Fibroblast of the aortic adventitia (primary cell): Measurements from ENCODE around the gene ABCA10. TPM values are rescaled to one million over a fixed set of nuclear protein-coding genes. Genes with fewer than 3 reads are reported as not detected.
"Not testable (repeated sequence)": the region's sequence is repeated elsewhere in the genome, so short reads cannot be mapped to it uniquely, and the experiment has no call there.

Experiments used
- DNase-seq: peaks from one replicate; pipeline ENCODE4 v3.0.0-alpha.2; 2010; ENCODE audit warnings: low read depth
- H3K4me3 ChIP-seq: 2 replicates; pipeline ENCODE4 v1.5.1; 2011; ENCODE audit warnings: low read depth, mild to moderate bottlenecking, control low read depth, low read length, moderate library complexity
- total RNA-seq: library from RNA; depleted of rRNA; stranded (reverse); fragments of >200 nt; gene quantifications from 2 replicates; pipeline ENCODE4 v1.2.3, GENCODE V29; 2012; ENCODE audit warnings: low replicate concordance
- TF ChIP-seq, protein P1 (sequence below): IDR thresholded peaks from 2 replicates; pipeline ENCODE4 v1.5.1; 2011; ENCODE audit warnings: mild to moderate bottlenecking, low read length, control low read depth, inconsistent platforms; ENCODE audit not compliant: insufficient read depth

The ABCA10 gene, protein sequence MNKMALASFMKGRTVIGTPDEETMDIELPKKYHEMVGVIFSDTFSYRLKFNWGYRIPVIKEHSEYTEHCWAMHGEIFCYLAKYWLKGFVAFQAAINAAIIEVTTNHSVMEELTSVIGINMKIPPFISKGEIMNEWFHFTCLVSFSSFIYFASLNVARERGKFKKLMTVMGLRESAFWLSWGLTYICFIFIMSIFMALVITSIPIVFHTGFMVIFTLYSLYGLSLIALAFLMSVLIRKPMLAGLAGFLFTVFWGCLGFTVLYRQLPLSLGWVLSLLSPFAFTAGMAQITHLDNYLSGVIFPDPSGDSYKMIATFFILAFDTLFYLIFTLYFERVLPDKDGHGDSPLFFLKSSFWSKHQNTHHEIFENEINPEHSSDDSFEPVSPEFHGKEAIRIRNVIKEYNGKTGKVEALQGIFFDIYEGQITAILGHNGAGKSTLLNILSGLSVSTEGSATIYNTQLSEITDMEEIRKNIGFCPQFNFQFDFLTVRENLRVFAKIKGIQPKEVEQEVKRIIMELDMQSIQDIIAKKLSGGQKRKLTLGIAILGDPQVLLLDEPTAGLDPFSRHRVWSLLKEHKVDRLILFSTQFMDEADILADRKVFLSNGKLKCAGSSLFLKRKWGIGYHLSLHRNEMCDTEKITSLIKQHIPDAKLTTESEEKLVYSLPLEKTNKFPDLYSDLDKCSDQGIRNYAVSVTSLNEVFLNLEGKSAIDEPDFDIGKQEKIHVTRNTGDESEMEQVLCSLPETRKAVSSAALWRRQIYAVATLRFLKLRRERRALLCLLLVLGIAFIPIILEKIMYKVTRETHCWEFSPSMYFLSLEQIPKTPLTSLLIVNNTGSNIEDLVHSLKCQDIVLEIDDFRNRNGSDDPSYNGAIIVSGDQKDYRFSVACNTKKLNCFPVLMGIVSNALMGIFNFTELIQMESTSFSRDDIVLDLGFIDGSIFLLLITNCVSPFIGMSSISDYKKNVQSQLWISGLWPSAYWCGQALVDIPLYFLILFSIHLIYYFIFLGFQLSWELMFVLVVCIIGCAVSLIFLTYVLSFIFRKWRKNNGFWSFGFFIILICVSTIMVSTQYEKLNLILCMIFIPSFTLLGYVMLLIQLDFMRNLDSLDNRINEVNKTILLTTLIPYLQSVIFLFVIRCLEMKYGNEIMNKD (N-terminal part only)
- 2.8 and 7.5 TPM in 2 replicates for total RNA-seq

DNA sequence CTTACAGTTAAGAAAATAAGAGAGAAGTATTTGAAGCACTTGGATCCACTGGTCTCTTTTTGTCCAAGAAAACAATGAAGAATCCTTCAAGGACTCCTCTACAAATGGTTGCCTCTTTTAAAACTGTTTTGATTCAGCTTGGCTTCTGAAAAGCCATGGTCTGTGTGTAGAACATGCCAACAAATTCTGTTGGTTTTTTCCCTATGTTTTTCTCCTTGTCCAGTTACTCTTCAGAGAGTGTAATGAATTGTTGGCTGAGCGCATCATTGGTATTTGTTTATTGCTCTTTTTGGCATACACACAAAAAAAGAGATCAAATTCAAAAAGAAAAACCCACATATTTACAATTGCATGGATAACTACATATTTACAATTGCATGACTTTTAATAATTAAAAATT is at the start of gene ABCA10:
ABCA10 (minus strand) TSS at position 249 of the 400 bp plus-strand sequence. CDS start 3,466 bp downstream, outside the sequence.
- no peak within 1 kb of the TSS for H3K4me3 ChIP-seq
- TF ChIP-seq, protein P1, sequence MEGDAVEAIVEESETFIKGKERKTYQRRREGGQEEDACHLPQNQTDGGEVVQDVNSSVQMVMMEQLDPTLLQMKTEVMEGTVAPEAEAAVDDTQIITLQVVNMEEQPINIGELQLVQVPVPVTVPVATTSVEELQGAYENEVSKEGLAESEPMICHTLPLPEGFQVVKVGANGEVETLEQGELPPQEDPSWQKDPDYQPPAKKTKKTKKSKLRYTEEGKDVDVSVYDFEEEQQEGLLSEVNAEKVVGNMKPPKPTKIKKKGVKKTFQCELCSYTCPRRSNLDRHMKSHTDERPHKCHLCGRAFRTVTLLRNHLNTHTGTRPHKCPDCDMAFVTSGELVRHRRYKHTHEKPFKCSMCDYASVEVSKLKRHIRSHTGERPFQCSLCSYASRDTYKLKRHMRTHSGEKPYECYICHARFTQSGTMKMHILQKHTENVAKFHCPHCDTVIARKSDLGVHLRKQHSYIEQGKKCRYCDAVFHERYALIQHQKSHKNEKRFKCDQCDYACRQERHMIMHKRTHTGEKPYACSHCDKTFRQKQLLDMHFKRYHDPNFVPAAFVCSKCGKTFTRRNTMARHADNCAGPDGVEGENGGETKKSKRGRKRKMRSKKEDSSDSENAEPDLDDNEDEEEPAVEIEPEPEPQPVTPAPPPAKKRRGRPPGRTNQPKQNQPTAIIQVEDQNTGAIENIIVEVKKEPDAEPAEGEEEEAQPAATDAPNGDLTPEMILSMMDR, result no peak
- peak; percentile 42 for DNase-seq

DNA sequence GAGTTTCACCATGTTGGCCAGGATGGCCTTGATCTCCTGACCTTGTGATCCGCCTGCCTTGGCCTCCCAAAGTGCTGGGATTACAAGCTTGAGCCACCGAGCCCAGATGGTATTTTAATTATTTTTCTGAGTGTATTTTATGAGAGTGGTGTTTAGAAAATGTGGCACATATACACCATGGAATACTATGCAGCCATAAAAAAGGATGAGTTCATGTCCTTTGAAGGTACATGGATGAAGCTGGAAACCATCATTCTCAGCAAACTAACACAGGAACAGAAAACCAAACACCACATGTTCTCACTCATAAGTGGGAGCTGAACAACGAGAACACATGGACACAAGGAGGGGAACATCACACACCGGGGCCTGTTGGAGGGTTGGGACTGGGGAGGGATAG is 47.7 kb upstream of the ABCA10 start:
- DNase-seq, H3K4me3 ChIP-seq: not testable (repeated sequence)

DNA sequence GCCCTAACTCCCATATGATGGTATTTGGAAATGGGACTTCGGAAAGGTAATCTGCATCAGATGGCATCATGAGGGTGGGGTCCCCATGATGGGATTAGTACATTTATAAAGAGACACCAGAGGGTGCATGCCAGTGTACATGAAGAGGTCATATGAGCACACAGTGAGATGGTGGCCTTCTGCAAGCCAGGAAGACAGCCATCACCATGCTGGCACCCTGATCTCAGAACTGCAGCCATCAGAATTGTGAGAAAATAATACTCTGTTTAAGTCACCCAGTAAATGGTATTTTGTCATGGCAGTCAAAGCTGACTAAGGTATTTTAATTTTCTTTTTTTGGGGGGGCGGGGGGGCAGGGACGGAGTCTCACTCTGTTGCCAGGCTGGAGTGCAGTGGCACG is 47.1 kb upstream of the ABCA10 start:
- TF ChIP-seq, protein P1, result no peak
- no peak for DNase-seq
- no peak overlapping the region for H3K4me3 ChIP-seq

DNA sequence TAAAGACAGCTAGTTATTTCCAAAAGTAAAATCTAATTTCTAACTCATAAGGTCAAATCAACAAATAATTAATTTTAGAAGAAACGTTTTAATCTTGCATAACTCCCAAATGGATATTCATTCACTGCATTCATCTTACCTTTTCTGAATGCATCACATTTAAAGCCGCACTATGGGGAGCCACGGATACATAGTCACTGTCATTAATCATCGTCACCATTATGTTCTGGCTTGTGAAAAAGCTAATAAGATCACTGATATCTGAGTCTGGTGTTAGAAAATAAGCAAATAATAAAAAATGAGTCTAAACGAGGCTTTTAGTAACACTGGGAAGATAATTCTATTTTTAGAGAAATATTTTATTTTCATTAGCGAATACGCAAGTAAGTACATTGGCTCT is 42.4 kb upstream of the ABCA10 start:
- no peak overlapping the region for H3K4me3 ChIP-seq
- DNase-seq, result no peak
- TF ChIP-seq, protein P1, result no peak

DNA sequence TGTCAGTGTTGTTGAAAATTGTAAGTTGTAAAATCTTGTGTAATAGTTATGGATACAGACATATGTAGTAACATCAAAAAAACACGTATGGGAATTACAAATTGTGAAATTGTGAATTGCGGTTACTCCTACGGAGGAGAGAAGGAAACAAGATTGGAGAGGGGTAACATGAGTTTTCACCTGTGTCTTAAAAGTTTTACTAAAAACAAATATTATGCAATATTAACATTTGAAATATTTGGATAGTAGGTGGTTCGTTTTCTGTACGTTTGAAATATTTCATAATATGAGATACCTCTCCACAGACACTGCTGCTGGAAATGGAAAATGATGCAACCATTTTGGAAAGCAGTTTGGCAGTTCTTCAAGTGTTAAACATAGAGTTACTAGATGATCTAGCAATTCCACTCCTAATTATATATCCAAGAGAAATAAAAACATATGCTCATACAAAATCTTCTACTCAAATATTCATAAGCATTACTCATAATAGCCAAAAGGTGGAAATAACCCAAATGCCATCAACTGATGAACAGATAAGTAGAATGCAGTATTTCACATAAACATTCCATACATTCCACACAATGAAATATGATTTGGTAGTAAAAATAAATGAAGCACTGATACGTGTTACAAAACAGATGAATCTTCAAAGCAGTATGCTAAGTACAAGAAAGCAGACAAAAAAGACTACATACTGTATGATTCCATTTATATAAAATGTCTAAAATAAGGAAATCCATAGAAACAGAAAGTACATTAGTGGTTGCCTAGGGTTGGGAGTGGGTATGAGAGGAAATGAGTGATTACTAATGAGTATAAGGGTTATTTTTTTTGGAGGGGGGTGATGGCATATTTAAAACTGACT is 40.7 kb upstream of the ABCA10 start:
- TF ChIP-seq, protein P1, result no peak
- H3K4me3 ChIP-seq, result no peak overlapping the region
- peak; percentile 79 for DNase-seq

DNA sequence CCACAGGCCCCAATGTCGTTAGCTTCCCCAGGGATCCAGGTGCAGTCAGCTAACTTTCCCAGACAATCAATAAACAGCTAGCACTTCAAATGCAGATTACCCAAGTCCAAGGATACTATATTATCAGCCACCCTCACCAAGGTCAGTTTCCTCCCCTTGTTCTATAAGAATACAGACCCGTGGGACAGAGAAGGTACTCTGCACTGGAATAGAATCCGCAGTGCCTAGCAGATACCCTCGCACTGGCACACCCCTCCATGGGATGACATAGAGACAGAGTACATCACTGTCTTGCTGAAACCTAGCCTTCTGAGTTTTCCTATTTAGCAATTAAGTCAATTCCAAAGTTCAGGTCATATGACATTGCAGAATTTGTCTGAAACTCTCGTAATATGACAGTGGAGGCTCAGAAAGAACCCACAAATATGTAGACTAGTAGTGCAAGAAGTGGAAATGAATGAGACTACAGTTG is 40.0 kb upstream of the ABCA10 start:
- no peak for DNase-seq
- H3K4me3 ChIP-seq, result no peak overlapping the region
- TF ChIP-seq, protein P1, result no peak
